Esophagus (tissue), 2 donors: ENCODE results near the gene UBAP1L. TPM values are rescaled to one million over a fixed set of nuclear protein-coding genes. Genes with fewer than 3 reads are reported as not detected.

Experiments
- H3K27ac ChIP-seq, 2 donors: one replicate each; pipeline ENCODE4 v1.5.1; 2013; ENCODE audit warnings: low read depth in 2 of 2, mild to moderate bottlenecking in 2 of 2, inconsistent platforms in 1 of 2, low read length in 1 of 2, moderate library complexity in 1 of 2
- H3K27me3 ChIP-seq, 2 donors: one replicate each; pipeline ENCODE4 v1.6.1; 2013; ENCODE audit warnings: low read length in 2 of 2, control low read depth in 1 of 2, mild to moderate bottlenecking in 1 of 2; ENCODE audit not compliant: insufficient read depth in 2 of 2, control insufficient read depth in 1 of 2
- H3K36me3 ChIP-seq, 2 donors: one replicate each; pipeline ENCODE4 v1.6.1; 2013; ENCODE audit warnings: low read length in 1 of 2; ENCODE audit not compliant: control insufficient read depth in 2 of 2, insufficient read depth in 2 of 2
- H3K4me1 ChIP-seq, 2 donors: one replicate each; pipeline ENCODE4 v1.6.1; 2013; ENCODE audit warnings: low read length in 1 of 2; ENCODE audit not compliant: control insufficient read depth in 2 of 2, insufficient read depth in 2 of 2
- H3K4me3 ChIP-seq, 2 donors: one replicate each; pipeline ENCODE4 v1.5.1; 2013; ENCODE audit warnings: low read length in 2 of 2, mild to moderate bottlenecking in 2 of 2, low read depth in 1 of 2, moderate library complexity in 1 of 2
- H3K9me3 ChIP-seq, 2 donors: one replicate each; pipeline ENCODE4 v1.6.1; 2013; ENCODE audit warnings: mild to moderate bottlenecking in 2 of 2, low read depth in 1 of 2, low read length in 1 of 2, moderate library complexity in 1 of 2; ENCODE audit not compliant: control insufficient read depth in 2 of 2, insufficient read depth in 1 of 2
- WGBS, 2 donors: extraction: QIAGEN DNeasy Blood & Tissue Kit; methylation state at CpG; one replicate each; pipeline ENCODE4 v1.1.7; 2013; 5-methylcytosine and 5-hydroxymethylcytosine counted together
- polyA plus RNA-seq, 2 donors: library from polyadenylated mRNA; stranded (reverse); fragments of 200-250 nt; gene quantifications; one replicate each; pipeline ENCODE4 v1.2.3, GENCODE V29; 2013
- donor health status: healthy with polysubstance abuse.
- donor health status: Bipolar disorder and iron deficiency.

Gene UBAP1L
- polyA plus RNA-seq, 2 donors: 0.89 to 5.7 TPM

DNA sequence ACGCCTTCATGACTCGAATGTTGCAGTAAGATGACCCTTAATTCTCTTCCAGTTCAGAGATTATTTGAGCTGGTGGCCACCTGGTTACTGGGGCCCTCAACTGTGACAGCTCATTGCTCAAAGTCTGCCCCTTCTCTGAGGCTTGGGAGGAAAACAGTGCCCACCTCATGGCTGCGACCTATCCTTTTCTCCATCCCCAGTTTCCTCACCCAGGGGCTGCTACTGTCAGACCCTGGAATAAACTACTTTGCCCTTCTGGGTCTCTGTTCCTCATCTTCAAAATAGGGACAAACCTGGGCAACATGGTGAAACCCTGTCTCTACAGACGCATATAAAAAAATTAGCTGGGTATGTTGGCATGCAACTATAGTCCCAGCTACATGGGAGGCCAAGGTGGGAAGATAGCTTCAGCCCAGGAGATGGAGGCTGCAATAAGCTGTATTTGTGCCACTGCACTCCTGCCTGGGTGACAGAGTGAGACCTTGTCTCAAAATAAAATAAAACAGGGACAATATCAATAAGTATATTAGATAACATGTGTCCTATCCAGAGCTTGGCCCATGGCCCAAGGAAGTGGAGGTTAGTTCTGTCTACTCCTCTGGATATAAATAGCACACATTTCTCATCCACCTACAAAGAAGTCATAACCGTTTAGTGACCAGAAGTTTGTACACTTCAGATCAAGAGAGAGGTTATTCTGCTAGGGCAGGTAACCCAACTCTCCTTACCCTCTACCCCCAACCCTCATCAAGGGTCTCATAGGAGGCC is 45.0 kb downstream of the UBAP1L start:
- H3K9me3 ChIP-seq: no peaks in the 10 kb centered on the region
- 73 to 74% methylated on average over 5 of the region's 5 CpGs for WGBS, 2 donors
- peak overlapping the region; percentile 36 to 43 for H3K27ac ChIP-seq
- no peak overlapping the region for H3K4me3 ChIP-seq
- no peaks in the 10 kb centered on the region for H3K27me3 ChIP-seq
- peaks cover 5 to 17% of the 10 kb centered on the region in 2 donors for H3K4me1 ChIP-seq
- no peaks in the 10 kb centered on the region for H3K36me3 ChIP-seq

GRCh38 chr15:65069179-65069578 is 45.8 kb downstream of the UBAP1L start:
- peaks cover 5 to 17% of the 10 kb centered on the region in 2 donors for H3K4me1 ChIP-seq

DNA sequence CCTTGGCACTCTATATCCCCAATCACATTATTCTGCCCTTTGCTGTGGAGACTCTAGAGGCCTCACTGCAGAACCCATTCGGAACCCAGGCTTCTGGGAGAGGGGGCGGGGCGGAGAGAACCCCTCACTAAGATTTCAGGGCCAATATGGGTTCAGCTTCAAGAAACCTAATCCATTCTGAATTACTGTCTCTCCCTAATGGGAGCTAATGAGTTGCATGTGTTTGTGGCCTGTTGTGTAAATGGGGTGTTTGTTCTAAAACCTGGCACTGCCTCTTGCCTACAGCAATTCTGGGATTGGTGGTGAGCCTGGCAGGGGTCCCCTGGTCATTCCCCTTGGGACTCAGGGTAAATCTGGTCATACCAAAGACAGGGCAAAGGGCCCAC is 46.6 kb downstream of the UBAP1L start:
- H3K27ac ChIP-seq: peak overlapping the region; percentile 80 to 90
- 76 to 81% methylated on average over 3 of the region's 3 CpGs for WGBS, 2 donors
- no peaks in the 10 kb centered on the region for H3K36me3 ChIP-seq
- H3K4me1 ChIP-seq: peaks cover 5 to 17% of the 10 kb centered on the region in 2 donors
- H3K4me3 ChIP-seq: peak overlapping the region in 1 of 2 donors; percentile 62
- H3K9me3 ChIP-seq: no peaks in the 10 kb centered on the region
- no peaks in the 10 kb centered on the region for H3K27me3 ChIP-seq

More at GRCh38 chr15:65069179-65069578, 45.8 kb downstream of the UBAP1L start:
- H3K9me3 ChIP-seq: no peaks in the 10 kb centered on the region
- H3K36me3 ChIP-seq: no peaks in the 10 kb centered on the region
- H3K27me3 ChIP-seq: no peaks in the 10 kb centered on the region
- H3K4me3 ChIP-seq: no peak overlapping the region
- WGBS, 2 donors: 59 to 69% methylated on average over 1 of the region's 1 CpG
- peak overlapping the region; percentile 80 to 90 for H3K27ac ChIP-seq

- Histone ChIP-seq H3K4me1 (peaks cover 5 to 17% of the 10 kb centered on the region in 2 donors), H3K36me3 (no peaks in the 10 kb centered on the region), H3K27ac (peak within 1 kb of the TSS; percentile 80 to 90), H3K9me3 (no peaks in the 10 kb centered on the region), H3K27me3 (no peaks in the 10 kb centered on the region), H3K4me3 (peak within 1 kb of the TSS; percentile 61 to 62)
- 5 to 9% methylated on average over 51 to 66 of the region's 66 CpGs for WGBS, 2 donors
Measured at GRCh38 chr15:65067645-65068402, 47.2 kb downstream of the UBAP1L start, which contains the start of gene RASL12. Gene RASL12 (minus strand): TSS chr15:65067991. CDS start chr15:65067835, 156 bp downstream.

DNA sequence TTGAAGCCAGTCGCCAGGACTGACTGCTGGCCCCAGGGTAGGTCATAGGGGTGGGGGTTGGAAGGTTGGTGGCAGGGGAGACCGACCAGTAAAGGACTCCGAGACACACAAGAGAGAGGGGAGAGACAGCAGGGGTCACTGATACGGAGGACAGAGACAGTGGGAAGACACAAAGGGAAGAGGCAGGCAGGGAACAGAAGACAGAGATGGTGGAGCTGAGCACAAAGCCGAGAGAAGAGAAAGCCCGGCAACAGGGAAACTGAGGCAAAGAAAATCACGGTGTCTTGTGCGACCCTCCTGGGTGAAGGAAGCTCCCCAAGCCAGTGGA is 47.7 kb downstream of the UBAP1L start:
- Histone ChIP-seq H3K27ac (peak overlapping the region; percentile 80 to 90), H3K27me3 (no peaks in the 10 kb centered on the region), H3K36me3 (no peaks in the 10 kb centered on the region), H3K4me3 (peak overlapping the region; percentile 61 to 62), H3K9me3 (no peaks in the 10 kb centered on the region), H3K4me1 (peaks cover 5 to 16% of the 10 kb centered on the region in 2 donors)
- 22 to 33% methylated on average over 8 of the region's 8 CpGs for WGBS, 2 donors

- H3K27me3 ChIP-seq: no peaks in the 10 kb centered on the region
- H3K36me3 ChIP-seq: no peaks in the 10 kb centered on the region
- no peaks in the 10 kb centered on the region for H3K9me3 ChIP-seq
- peak overlapping the region; percentile 61 to 62 for H3K4me3 ChIP-seq
- H3K4me1 ChIP-seq: peaks cover 5 to 11% of the 10 kb centered on the region in 2 donors
- H3K27ac ChIP-seq: peak overlapping the region; percentile 80 to 90
- WGBS, 2 donors: 40 to 48% methylated on average over 9 of the region's 9 CpGs
Measured at GRCh38 chr15:65066635-65067316, 48.2 kb downstream of the UBAP1L start.

DNA sequence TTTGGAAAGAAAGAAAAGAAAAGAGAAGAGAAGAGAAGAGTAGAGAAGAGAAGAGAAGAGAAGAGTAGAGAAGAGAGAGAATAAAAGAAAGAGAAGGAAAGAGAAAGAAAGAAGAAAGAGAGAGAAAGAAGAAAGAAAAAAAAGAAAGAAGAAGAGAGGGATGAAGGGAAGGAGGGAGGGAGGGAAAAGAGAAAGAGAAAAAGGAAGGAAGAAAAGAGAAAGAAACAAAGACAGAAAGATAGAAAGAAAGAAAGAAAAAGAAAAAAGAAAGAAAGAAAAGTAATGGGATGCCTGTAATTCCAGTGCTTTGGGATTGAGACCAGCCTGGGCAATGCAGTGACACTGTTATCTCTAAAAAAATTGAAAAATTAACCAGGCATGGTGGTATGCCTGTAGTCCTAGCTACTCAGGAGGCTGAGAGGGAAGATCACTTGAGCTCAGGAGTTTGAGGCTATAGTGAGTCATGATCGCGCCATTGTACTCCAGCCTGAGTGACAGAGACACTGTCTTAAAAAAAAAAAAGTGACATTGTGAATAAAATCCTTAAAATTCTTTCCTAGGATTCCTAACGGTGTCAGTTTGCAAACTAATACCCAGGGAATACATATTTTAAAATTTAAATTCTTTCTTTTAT is 48.9 kb downstream of the UBAP1L start:
- Histone ChIP-seq H3K4me3 (peak overlapping the region in 1 of 2 donors; percentile 62), H3K9me3 (no peaks in the 10 kb centered on the region), H3K27me3 (no peaks in the 10 kb centered on the region), H3K27ac (peak overlapping the region in 1 of 2 donors; percentile 80), H3K36me3 (no peaks in the 10 kb centered on the region), H3K4me1 (peaks cover 3 to 5% of the 10 kb centered on the region in 2 donors)
- WGBS, 2 donors: 50 to 76% methylated on average over 3 of the region's 3 CpGs

DNA sequence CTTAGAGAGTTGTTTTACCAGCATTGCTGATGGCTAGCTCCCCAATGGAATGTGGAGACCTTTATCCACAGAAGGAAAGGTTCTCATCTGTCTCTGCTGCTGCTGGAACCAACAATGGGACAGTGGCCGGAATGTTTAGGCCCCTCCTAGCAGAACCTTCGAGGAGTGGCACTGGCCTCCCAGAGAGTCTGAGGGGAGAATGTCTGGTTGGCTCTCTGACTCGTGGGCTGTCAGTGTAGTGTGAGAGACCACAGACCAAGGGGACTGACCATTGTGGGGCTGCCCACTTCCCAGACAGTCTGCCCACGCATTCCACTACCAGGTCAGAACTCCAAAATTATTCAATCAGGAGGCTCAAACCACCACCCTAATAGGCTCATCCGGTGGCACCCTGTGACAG is 52.3 kb downstream of the UBAP1L start:
- peaks cover 3 to 5% of the 10 kb centered on the region in 2 donors for H3K4me1 ChIP-seq
- H3K9me3 ChIP-seq: no peaks in the 10 kb centered on the region
- H3K4me3 ChIP-seq: no peak overlapping the region
- H3K36me3 ChIP-seq: peaks cover 0 to 3% of the 10 kb centered on the region in 2 donors
- H3K27me3 ChIP-seq: no peaks in the 10 kb centered on the region
- no peak overlapping the region for H3K27ac ChIP-seq
- WGBS, 2 donors: 74 to 75% methylated on average over 5 of the region's 5 CpGs

- Histone ChIP-seq H3K4me3 (no peak overlapping the region), H3K27ac (peak overlapping the region in 1 of 2 donors; percentile 6), H3K4me1 (no peaks in the 10 kb centered on the region), H3K36me3 (peaks cover 0 to 3% of the 10 kb centered on the region in 2 donors), H3K9me3 (no peaks in the 10 kb centered on the region), H3K27me3 (no peaks in the 10 kb centered on the region)
- whole genome bisulfite sequencing, 2 donors: 73 to 77% methylated on average over 5 of the region's 5 CpGs
Measured at GRCh38 chr15:65062061-65062460, 52.9 kb downstream of the UBAP1L start.
